KOPT-K1 (cell line): Measurements from ENCODE around the gene BTNL2.

Experiments
- H3K27ac ChIP-seq: fragments of 200-600 bp; sonication (generic); 2 replicates; pipeline ENCODE4 v1.5.1; 2016; ENCODE audit warnings: antibody characterized with exemption, mild to moderate bottlenecking, low read depth, low read length; ENCODE audit not compliant: poor library complexity, severe bottlenecking
- H3K36me3 ChIP-seq: fragments of 200-600 bp; sonication (generic); 2 replicates; pipeline ENCODE4 v1.5.1; 2017; ENCODE audit warnings: antibody characterized with exemption, mild to moderate bottlenecking, low read length, moderate library complexity; ENCODE audit not compliant: insufficient read depth
- H3K9me3 ChIP-seq: fragments of 200-600 bp; sonication (generic); 2 replicates; pipeline ENCODE4 v1.5.1; 2017; ENCODE audit warnings: antibody characterized with exemption, low read length, mild to moderate bottlenecking; ENCODE audit not compliant: insufficient read depth, poor library complexity, severe bottlenecking

The BTNL2 gene

GRCh38 chr6:32397252-32397920 is 9.6 kb downstream of the BTNL2 start:
- H3K9me3 ChIP-seq = no peaks in the 10 kb centered on the region
- H3K27ac ChIP-seq = no peak overlapping the region
- H3K36me3 ChIP-seq = no peaks in the 10 kb centered on the region

GRCh38 chr6:32396028-32396427 is 11.0 kb downstream of the BTNL2 start:
- no peaks in the 10 kb centered on the region for H3K36me3 ChIP-seq
- H3K9me3 ChIP-seq = no peaks in the 10 kb centered on the region
- H3K27ac ChIP-seq = no peak overlapping the region

DNA sequence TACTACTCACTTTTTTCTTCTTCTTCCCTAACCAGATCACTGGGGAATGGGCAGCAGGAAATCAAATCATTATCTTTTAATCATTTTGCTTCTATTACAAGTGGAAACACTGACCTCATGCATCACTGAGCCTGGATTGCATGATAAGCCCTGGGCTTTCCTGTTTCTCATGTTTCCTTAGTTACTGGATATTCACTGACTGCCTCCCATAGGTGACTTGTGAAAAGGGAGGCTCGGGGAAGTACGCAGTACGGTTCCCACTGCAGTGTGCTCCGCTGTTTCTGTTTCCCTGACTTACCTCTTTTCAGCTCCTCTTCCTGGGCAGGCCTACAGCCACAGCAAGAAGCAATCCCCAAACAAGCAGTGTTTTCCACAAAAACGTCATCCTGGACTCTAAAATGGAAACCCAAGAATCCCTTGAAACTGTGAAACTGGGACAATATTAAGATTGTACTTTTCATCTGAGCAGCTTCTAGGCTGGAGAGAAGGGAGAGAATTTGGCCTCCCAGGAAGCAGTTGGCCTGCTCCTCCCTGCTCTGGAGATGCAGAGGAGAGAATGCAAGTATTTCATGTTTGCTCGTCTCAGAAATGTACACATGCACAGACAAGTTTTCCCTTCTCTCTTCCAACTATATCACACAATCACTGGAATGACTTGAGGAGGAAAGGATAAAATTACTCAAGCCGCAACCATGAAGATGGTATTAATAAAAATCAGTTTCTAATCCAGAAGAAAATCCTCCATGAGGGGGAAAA is 13.1 kb downstream of the BTNL2 start:
- no peaks in the 10 kb centered on the region for H3K9me3 ChIP-seq
- H3K36me3 ChIP-seq = no peaks in the 10 kb centered on the region
- H3K27ac ChIP-seq = no peak overlapping the region

GRCh38 chr6:32391505-32391904 is 15.5 kb downstream of the BTNL2 start:
- H3K9me3 ChIP-seq = no peaks in the 10 kb centered on the region
- no peaks in the 10 kb centered on the region for H3K36me3 ChIP-seq
- no peak overlapping the region for H3K27ac ChIP-seq

DNA sequence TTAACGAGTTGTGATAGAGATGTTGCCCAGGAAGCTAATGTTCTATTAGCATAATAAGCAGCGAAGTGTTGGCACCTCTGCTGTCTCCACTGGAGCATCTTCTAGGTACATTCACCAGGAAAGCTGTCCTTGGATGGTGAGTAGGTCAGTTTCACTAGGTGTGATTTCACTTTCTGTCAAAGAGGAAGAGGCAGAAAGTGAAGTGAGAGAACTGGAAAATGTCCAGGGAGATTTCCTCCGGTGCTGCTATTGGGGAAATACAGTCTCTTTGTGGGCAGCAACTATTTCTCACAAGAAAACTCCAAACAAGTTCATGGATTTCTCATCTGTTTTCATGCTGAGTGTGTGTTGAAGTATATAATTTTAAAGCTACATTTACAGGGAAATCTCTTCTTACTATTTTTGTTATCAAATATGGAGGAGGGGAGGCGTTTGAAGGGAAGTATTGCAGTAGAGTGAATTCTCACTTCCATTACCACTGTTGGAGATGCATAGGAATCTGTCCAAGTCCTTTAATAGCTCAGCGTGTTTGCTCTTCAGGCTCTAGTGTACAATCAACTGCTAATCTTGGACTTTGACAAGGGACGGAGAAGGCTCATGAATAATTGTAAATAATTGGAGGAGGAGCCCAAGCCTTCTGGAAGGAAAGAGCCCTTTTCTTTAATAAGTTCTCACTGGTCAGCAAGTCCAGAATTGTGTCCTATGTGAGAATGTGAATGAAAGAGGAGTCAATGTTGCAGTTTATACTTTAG is 19.2 kb downstream of the BTNL2 start:
- Histone ChIP-seq H3K27ac (no peak overlapping the region), H3K36me3 (no peaks in the 10 kb centered on the region), H3K9me3 (no peaks in the 10 kb centered on the region)

- Histone ChIP-seq H3K27ac (no peak overlapping the region), H3K9me3 (no peaks in the 10 kb centered on the region), H3K36me3 (no peaks in the 10 kb centered on the region)
Observed at GRCh38 chr6:32386040-32386439, 20.9 kb downstream of the BTNL2 start.

DNA sequence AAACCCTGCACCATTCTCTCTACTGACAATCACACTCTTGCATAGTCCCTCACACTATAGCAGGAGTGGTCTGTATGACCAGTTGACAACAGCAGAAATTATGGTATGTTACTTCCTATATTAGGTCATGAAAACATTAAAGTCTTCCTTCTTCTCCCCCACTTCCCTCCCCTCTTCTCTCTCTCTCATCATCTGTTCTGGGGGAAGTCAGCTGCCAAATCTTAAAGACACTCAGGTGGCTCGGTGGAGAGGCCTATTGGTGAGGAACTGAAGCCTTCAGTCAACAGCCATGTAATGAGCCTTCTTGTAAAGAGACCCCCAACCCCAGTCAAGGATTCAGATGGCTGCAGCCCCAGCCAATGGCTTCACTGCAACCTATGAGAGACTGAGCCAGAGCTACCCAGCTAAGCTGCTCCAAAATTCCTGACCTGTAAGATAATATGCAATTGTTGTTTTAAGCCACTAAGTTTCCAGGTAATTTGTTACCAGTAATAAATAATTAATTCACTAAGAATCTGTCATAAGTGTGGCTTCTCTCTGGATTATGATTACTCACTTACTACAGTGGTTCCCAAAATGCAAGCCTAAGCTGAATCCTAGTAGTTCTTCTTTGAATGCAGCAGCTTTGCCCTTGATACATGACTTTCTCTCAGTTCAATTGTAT is 24.1 kb downstream of the BTNL2 start:
- Histone ChIP-seq H3K9me3 (no peaks in the 10 kb centered on the region), H3K27ac (no peak overlapping the region), H3K36me3 (no peaks in the 10 kb centered on the region)

DNA sequence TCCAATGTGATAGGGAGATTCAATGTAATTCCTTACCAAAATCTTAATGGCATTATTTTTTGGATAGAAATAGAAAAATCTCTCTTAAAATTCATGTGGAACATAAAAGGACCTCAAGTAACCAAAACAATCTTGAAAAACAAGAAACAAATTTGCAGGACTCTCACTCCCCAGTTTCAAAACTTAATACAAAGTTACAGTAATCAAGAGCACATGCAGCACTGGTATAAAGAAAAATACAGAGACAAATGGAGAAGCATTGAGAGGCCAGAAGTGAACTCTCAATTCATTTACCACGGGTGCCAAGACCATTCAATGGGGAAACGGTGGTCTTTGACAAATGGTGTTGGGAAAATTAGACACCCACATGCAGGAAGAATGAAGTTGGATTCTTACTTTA is 27.4 kb downstream of the BTNL2 start:
- H3K27ac ChIP-seq = no peak overlapping the region
- H3K36me3 ChIP-seq = no peaks in the 10 kb centered on the region
- H3K9me3 ChIP-seq = no peaks in the 10 kb centered on the region

DNA sequence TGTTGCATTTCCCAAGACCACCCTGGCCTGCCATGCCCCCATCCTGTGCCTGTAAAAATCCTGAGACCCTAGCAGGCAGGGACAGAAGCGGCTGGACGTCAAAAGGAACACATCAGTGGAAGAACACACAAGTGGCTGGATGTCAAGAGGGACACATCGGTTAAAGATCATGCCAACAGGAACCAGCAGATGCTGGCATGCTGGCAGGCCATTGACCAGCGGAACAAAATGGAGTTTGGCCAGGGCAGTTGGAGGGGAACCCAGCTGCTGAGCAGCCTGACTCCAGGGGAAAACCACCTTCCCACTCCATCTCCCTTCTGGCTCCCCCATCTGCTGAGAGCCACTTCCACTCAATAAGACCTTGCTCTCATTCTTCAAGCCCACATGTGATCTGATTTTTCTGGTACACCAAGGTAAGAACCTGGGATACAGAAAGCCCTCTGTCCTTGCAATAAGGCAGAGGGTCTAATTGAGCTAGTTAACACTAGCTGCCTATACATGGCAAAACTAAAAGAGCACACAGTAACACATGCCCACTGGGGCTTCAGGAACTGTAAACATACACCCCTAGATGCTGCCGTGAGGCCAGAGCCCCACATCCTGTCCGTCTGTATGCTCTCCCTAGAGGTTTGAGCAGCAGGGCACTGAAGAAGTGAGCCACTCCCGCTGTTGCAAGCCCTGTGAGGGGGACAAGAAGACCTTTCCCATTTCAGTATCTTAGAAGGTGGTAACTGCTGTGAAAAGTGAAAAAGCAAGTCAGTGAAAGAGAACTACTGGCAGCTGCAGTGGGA is 31.0 kb downstream of the BTNL2 start:
- Histone ChIP-seq H3K36me3 (no peaks in the 10 kb centered on the region), H3K9me3 (no peaks in the 10 kb centered on the region), H3K27ac (no peak overlapping the region)

DNA sequence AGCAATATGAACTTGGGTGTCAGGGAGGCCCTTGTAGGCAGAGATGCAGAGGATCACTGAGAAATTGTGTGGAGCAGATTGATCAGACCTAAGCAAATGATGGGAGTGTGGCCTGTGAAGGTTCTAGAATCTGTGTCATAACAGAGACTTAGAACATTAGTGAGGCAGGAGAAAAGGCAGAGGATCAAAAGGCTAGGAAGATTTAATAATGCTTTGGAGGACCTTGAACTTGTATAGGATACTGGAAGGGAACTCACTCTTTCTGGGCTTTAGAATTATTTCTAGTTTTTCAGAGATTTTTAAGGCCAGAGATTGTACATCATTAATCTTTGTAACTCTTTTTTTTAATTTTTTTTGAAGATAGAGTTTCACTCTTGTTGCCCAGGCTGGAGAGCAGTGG is 35.2 kb downstream of the BTNL2 start, which contains the start of gene TSBP1:
Gene TSBP1 (minus strand): TSS at position 101 of the 400 bp plus-strand sequence. CDS start 197 bp downstream, outside the sequence.
- H3K36me3 ChIP-seq = no peaks in the 10 kb centered on the region
- no peaks in the 10 kb centered on the region for H3K9me3 ChIP-seq
- no peak within 1 kb of the TSS for H3K27ac ChIP-seq

DNA sequence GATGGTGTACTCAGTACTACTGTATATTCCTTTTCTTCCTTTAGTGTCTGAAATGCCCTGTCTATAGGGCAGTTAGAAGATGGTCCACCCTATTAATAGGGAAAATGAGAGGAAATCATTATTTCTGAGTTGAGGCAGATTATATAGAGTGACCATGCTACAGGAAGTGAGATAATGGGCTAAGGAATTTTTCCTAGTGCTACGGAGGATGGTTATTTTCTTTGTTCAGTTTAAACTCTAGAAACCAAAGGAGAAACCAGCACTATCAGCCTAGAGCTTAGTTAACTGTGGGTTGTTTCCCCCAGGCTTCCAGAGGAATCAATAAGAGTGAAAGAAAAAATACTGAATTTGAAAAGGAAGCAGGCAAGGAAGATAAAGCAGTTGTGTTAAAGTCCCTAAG is 35.8 kb downstream of the BTNL2 start:
- Histone ChIP-seq H3K36me3 (no peaks in the 10 kb centered on the region), H3K9me3 (no peaks in the 10 kb centered on the region), H3K27ac (no peak overlapping the region)

DNA sequence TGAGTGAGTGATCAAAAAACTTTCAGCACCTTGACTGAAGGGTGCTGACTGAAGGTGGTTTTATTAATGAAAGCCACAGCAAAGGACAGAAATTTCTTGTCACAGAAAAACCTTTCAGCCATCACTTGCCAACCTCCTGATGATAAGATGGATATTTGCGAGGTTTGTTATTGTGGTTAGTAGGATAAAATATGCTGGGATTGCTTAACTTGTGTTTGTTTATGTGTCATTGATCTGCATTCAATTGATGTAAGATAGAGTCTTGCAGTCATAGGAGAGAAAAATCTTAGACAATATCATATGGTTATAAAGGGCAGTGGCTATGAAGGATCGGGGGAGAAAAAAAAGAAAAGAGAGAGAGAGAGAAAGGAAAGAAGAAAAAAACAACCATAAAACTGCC is 36.5 kb downstream of the BTNL2 start:
- Histone ChIP-seq H3K27ac (no peak overlapping the region), H3K9me3 (no peaks in the 10 kb centered on the region), H3K36me3 (no peaks in the 10 kb centered on the region)

DNA sequence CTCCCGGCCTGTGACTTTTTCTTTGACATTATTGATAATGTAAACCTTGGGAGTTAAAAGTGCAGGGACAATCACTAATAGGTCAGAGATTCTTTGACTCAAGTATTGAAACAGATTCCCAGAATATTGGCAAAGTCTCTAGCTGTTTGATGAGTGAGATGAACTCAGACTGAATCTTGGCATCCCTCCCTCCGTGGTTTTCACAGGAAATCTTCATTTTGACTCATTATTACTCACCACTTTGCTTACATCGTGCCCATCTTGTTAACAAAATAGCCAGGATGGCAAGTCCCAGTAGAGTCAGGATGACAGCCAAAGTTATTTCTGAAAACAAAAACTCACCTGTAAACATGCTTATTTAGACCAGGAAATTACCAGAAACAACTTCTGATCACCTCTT is 37.3 kb downstream of the BTNL2 start:
- Histone ChIP-seq H3K36me3 (no peaks in the 10 kb centered on the region), H3K27ac (no peak overlapping the region), H3K9me3 (no peaks in the 10 kb centered on the region)

DNA sequence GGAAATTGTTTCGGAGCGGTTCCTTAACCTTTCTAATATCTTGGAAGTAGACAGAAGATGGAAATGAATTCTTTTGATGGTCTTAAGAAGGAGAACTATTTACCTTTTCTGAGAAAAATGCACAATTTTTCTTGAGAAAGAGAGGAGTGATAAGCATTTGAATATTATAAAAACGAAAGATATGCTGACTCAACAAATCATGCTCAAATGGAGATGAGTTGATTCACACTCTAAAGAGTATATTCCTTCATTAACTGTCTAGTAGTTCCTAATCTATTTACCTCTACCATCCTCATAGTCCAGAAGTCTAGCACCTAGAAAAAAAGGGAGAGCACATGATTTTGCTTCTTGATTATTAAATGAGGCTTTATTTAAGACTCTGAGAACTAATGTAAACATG is 39.3 kb downstream of the BTNL2 start:
- H3K27ac ChIP-seq = no peak overlapping the region
- H3K9me3 ChIP-seq = no peaks in the 10 kb centered on the region
- H3K36me3 ChIP-seq = no peaks in the 10 kb centered on the region
